Memory B cell (primary cell): Measurements from ENCODE around the gene PTPRN2.

ENCODE experiments used
- ATAC-seq: fragments of 150-1000 bp; cut with Tn5 transposase; 2 replicates; pipeline ENCODE4 v1.10.0; 2021; ENCODE audit warnings: low read depth, mild to moderate bottlenecking, moderate library complexity
- DNase-seq, 2 donors: peaks; one replicate each; pipeline ENCODE4 v3.0.0; 2022; ENCODE audit warnings: low spot score in 2 of 2
- H3K27ac Mint-ChIP-seq: one replicate; pipeline ENCODE4 v1.8.0; 2022; ENCODE audit warnings: mild to moderate bottlenecking, moderate library complexity, mixed read lengths
- H3K27me3 Mint-ChIP-seq: one replicate; pipeline ENCODE4 v1.8.0; 2022; ENCODE audit warnings: mixed read lengths
- H3K36me3 Mint-ChIP-seq: one replicate; pipeline ENCODE4 v1.8.0; 2022; ENCODE audit warnings: mild to moderate bottlenecking, mixed read lengths
- H3K4me1 Mint-ChIP-seq: one replicate; pipeline ENCODE4 v1.8.0; 2022; ENCODE audit warnings: mixed read lengths
- H3K4me3 Mint-ChIP-seq: one replicate; pipeline ENCODE4 v1.8.0; 2022; ENCODE audit warnings: mild to moderate bottlenecking, moderate library complexity, mixed read lengths
- H3K9me3 Mint-ChIP-seq: one replicate; pipeline ENCODE4 v1.8.0; 2022; ENCODE audit warnings: mixed read lengths

The PTPRN2 gene

DNA sequence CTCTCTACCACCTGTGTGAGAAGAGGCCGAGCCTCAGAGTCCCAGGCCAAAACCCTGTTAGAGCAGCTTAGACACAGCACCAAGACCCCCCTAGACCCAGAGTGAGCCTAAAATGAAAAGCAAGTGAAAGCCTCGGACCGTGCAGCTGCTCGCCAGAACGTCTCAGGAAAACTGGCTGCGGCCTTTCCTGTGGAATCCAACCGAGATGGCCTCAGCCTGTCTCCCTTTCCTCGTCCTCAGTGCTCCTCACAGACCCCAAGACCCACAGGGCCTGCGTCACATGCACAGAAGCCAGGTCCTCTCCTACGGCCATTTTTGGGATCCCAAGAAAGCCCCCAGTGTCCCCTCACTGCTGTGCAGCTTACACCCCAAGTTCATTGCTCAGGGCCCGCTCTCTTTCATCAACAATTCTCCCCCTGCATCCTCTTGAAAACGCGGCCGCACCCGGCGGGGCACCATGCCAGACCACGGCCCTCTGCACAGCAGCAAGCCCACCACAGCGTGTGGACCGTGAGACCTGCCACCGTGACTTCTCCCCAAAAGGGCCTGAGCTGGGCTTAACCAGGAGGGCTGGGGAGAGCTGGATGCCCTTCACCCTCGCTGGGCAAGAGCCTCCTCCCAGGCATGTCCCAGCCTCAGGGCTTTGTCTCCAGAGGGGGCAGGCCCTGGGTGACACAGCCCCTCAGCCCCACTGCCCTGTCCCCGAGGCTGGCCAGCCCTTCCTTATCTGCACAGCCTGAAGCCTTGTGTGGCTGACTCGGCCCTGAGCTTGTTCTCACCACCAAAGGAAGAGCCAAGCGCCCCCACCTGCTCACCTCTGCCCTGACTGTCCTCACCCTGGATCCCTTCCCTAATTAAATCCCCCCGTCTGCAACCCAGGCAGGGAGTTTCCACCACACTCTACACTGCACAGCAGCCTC is 142.9 kb downstream of the PTPRN2 start:
- peaks cover 3% of the 10 kb centered on the region for H3K27me3 Mint-ChIP-seq
- peaks cover 12% of the 10 kb centered on the region for H3K4me1 Mint-ChIP-seq
- H3K27ac Mint-ChIP-seq = no peak overlapping the region

DNA sequence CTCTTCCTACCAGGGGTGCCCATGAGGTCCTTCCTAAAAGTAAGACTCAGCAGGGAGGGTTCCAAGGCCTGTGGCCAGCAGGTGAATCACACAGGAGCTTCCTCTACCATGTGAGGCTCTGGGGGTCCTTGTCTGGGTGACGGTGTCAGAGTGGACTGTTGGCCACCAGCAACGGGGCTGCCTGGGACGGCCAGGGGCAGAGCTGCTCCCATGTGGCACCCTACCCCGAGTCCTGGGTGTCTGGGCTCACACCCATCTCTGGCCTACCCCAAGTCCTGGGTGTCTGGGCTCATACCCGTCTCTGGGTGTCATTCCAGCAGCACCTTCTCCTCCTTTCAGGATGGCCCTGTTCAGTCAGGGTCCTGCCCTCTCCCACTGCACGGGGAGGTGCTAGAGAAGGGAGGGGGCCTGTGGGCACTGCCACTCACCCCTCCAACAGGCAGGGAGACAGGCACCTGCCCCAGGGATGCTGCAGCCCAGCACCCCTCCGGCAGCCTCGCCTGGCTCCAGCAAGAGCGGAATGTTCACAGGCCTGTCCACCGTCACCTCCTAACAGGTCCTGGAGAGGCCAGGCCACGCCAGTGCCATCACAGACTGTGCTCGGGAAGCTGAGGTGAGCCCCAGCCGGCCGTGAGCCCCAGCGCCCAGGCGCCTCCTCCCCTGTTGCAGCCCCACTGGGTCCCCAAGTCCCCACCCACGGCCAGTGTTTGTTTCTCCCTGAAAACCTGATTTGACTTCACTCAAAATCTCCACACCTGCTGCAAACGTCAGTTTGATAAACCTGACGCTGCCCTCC is 143.7 kb downstream of the PTPRN2 start:
- ATAC-seq = no peak
- DNase-seq = no peak
- H3K9me3 Mint-ChIP-seq = peaks cover 17% of the 10 kb centered on the region
- H3K36me3 Mint-ChIP-seq = no peaks in the 10 kb centered on the region
- H3K4me1 Mint-ChIP-seq = peaks cover 12% of the 10 kb centered on the region
- H3K27me3 Mint-ChIP-seq = peaks cover 3% of the 10 kb centered on the region
- no peak overlapping the region for H3K4me3 Mint-ChIP-seq
- H3K27ac Mint-ChIP-seq = no peak overlapping the region

More for the DNA sequence above, 142.9 kb downstream of the PTPRN2 start:
- Mint-ChIP-seq H3K4me3 (no peak overlapping the region), H3K36me3 (no peaks in the 10 kb centered on the region), H3K9me3 (peaks cover 17% of the 10 kb centered on the region)
- ATAC-seq = no peak
- DNase-seq = no peak

GRCh38 chr7:158443014-158443687 is 144.5 kb downstream of the PTPRN2 start:
- Mint-ChIP-seq H3K27me3 (peaks cover 3% of the 10 kb centered on the region), H3K36me3 (no peaks in the 10 kb centered on the region), H3K27ac (no peak overlapping the region), H3K4me3 (no peak overlapping the region), H3K4me1 (peaks cover 12% of the 10 kb centered on the region), H3K9me3 (peaks cover 17% of the 10 kb centered on the region)
- no peak for ATAC-seq
- no peak for DNase-seq

DNA sequence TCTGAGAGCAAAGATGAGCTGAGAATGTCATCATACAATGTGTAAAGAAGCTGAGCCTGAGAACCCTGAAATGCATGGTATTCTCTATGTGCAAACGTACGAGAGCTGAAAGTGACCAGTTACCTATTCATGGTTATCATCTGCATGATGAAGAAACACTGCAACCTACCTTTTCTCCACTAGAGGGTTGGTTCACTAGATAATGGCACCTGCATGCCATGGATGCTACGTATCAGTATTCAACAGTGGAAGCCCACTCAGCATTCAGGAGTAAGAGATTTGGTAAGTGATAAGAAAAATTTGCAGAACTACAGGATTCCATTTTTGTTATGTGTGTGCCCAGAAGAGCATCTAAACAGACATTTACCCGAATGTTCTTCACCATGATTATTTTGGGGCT is 145.4 kb downstream of the PTPRN2 start:
- DNase-seq (no peak), ATAC-seq (no peak)
- H3K4me3 Mint-ChIP-seq = no peak overlapping the region
- no peak overlapping the region for H3K27ac Mint-ChIP-seq
- H3K4me1 Mint-ChIP-seq = peaks cover 12% of the 10 kb centered on the region
- peaks cover 17% of the 10 kb centered on the region for H3K9me3 Mint-ChIP-seq
- no peaks in the 10 kb centered on the region for H3K36me3 Mint-ChIP-seq
- peaks cover 4% of the 10 kb centered on the region for H3K27me3 Mint-ChIP-seq

GRCh38 chr7:158439035-158439434 is 148.6 kb downstream of the PTPRN2 start:
- no peak overlapping the region for H3K4me3 Mint-ChIP-seq
- DNase-seq (no peak), ATAC-seq (no peak)
- peaks cover 17% of the 10 kb centered on the region for H3K9me3 Mint-ChIP-seq
- H3K27ac Mint-ChIP-seq = no peak overlapping the region
- H3K4me1 Mint-ChIP-seq = peaks cover 12% of the 10 kb centered on the region
- peaks cover 7% of the 10 kb centered on the region for H3K27me3 Mint-ChIP-seq
- no peaks in the 10 kb centered on the region for H3K36me3 Mint-ChIP-seq

DNA sequence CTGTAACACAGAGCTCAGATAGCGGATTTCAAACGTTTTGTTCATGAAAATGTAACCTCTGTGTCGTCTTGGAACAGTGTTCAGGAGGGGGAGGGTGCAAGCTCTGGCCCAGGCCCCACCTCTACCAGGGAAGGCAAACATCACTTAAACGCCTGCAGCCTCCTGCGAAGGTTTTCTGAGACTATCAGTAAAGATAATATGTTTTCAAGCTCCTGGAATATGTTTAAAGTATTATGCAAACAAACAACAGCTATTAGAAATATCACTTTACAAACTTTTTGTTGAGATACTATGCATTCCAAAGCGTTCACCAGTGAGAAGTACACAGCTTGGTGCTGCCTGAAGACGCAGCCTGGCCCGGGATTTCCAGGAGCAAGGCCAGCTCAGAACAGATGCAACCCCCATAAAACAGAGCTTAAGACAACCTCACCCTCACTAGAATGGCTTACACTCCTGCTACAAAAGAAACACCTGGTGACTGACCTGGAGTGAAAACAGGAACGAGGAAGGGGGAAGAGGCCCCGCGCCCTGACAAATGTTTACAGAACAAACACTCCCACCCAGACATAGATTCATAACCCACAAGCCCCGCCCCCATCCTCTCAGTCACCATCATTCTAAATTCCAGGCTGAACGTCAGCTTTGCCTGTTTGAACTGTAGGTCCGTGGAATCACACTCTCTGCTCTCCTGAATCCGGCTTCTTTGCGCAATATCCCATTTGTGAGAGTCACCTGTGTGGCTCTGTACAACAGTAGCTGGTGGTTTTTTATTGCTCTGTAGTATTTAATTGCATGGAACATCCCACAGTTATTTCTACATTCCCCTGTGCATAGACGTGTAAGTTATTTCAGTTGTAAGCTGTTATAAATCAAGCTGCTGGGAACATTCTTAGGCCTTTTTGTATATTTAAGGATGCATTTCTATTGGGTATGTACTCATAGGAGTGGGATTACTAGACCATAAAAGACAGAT is 155.0 kb downstream of the PTPRN2 start:
- H3K9me3 Mint-ChIP-seq = no peaks in the 10 kb centered on the region
- DNase-seq (no peak), ATAC-seq (no peak)
- no peaks in the 10 kb centered on the region for H3K36me3 Mint-ChIP-seq
- H3K4me3 Mint-ChIP-seq = no peak overlapping the region
- H3K27ac Mint-ChIP-seq = no peak overlapping the region
- H3K4me1 Mint-ChIP-seq = peaks cover 2% of the 10 kb centered on the region
- peaks cover 9% of the 10 kb centered on the region for H3K27me3 Mint-ChIP-seq

DNA sequence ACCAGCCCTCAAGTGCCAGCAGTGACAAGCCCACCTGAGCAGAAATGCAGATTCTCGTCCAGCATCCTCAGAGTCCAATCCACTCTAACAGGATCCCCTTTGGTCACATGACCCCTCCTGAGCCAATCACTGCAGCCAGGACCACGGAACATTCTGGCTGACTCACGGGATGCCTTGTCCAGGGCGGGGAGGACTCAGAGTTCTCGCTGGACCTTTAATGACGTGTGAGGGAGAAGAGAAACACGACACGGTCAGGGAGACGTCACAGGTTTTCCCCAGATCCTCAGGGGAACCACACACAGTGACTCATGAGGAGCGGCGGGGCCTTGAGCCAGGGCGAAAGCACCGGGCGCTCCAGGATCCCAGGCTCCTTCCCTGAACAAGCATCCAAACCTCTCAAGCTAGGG is 155.7 kb downstream of the PTPRN2 start:
- Mint-ChIP-seq H3K27ac (no peak overlapping the region), H3K4me1 (peaks cover 2% of the 10 kb centered on the region), H3K36me3 (no peaks in the 10 kb centered on the region), H3K4me3 (no peak overlapping the region), H3K9me3 (no peaks in the 10 kb centered on the region), H3K27me3 (peaks cover 5% of the 10 kb centered on the region)
- ATAC-seq = no peak
- DNase-seq = no peak

DNA sequence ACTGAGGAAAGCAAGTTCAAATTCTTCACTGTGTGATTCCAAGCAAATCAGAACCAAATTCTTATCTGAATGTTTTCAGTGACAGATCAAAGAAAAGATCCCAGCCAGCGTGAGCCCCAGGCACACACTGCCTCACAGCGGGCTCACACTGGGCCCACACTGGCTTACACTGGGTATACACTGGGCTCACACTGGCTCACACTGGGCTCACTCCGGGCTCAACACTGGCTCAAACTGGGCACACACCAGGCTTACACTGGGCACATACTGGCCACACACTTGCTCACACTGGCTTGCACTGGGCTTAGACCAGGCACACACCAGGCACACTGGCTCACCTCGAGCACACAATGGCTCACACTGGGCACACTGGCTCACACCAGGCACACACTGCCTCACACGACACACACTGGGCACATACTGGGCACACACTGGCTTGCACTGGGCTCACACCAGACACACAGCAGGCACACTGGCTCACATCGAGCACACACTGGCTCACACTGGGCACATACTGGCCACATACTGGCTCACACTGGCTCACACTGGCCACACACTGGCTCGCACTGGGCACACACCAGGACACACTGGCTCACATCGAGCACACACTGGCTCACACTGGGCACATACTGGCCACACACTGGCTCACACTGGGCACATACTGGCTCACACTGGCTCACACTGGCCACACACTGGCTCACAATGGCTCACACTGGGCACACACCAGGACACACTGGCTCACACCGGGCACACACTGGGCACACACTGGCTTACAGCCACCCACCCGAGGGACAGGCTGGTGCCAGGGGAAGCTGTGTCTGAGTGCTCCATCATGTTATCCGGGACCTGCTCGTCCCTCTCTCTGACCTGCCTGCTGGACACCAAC is 156.3 kb downstream of the PTPRN2 start:
- no peaks in the 10 kb centered on the region for H3K36me3 Mint-ChIP-seq
- peaks cover 2% of the 10 kb centered on the region for H3K4me1 Mint-ChIP-seq
- H3K27me3 Mint-ChIP-seq = peaks cover 5% of the 10 kb centered on the region
- no peak for DNase-seq
- no peak for ATAC-seq
- no peaks in the 10 kb centered on the region for H3K9me3 Mint-ChIP-seq
- no peak overlapping the region for H3K4me3 Mint-ChIP-seq
- H3K27ac Mint-ChIP-seq = no peak overlapping the region

DNA sequence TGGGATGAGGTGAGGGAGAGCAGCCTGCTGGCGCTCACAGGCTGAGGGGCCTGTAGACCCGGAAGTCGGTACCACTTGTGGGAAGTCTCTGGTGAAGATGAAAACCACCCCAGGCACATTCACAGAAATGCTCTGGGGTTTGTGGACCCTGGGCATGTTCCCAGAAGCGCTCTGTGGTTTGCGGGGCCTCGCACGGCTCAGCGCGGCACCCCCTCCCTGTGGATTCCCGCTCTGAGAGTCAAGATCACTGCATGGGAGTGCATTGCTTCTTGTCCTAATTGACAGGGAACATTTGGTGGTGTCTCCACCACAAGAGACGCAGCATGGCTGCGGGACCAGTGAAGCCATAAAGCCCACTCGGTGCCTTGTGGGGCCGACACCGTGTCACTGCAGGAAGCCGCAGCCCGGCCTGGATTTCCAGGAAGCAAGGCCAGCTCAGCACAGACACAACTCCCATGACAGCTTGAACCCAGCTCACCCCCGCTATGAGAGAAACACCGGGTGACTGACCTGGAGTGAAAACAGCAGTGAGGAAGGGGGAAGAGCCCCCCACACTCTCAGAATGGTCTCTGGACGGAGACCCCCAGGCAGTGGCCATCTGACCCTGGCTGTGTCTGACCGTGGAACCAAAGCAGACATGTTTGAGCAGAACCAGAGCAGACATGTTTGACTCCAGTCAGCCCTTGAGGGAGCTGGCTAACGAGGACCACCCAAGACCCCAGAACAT is 157.2 kb downstream of the PTPRN2 start:
- H3K4me3 Mint-ChIP-seq = no peak overlapping the region
- H3K9me3 Mint-ChIP-seq = no peaks in the 10 kb centered on the region
- H3K27ac Mint-ChIP-seq = no peak overlapping the region
- peaks cover 2% of the 10 kb centered on the region for H3K4me1 Mint-ChIP-seq
- H3K36me3 Mint-ChIP-seq = no peaks in the 10 kb centered on the region
- H3K27me3 Mint-ChIP-seq = peaks cover 2% of the 10 kb centered on the region
- DNase-seq (no peak), ATAC-seq (no peak)

DNA sequence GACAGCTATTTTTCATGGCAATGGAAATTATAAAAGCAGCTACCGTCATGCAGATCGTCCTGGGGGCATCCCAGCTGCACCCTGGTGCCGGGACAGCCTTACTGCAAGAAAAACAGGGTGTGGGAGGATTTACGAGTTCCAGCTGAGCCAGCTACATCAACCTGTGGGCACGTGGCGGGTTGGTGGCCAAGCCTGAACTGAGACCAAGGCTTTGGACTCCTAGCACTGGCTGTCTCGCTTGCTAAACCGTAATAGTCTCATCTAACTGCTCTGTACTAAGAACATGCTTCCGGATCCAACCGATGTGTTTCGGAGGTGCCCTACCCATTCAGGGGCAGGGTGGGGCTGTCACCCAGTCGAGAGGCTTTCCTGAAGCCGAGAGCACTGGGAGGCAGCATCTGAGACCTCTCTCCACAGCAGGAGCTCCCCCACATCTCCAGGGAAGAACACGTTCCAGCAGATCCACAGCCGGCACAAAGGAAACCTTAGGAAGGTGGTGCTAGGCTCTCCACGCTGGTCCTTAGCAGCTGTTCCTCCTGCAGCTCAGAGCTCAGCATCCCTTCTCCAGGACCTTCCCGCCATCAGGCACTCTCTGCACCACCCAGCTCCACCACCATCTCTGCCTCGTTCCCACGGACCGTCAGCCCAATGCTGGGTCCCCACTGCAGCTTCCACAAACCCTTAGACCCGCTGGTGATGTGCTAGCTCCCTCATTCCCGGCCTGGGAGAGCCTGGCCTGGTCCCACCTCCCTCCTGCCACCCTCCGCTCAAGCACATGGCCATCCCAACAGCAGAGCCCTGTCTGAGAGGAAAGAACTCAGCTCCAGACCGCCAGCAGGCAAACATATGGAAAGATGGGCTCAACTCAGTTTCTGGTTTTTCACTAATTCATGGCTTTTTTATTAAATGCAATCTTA is 158.5 kb downstream of the PTPRN2 start:
- Mint-ChIP-seq H3K4me1 (peaks cover 2% of the 10 kb centered on the region), H3K27me3 (peaks cover 2% of the 10 kb centered on the region), H3K27ac (no peak overlapping the region), H3K9me3 (no peaks in the 10 kb centered on the region), H3K4me3 (no peak overlapping the region), H3K36me3 (no peaks in the 10 kb centered on the region)
- ATAC-seq = no peak
- DNase-seq = no peak

GRCh38 chr7:158428131-158428836 is 159.3 kb downstream of the PTPRN2 start:
- H3K9me3 Mint-ChIP-seq = no peaks in the 10 kb centered on the region
- peaks cover 2% of the 10 kb centered on the region for H3K4me1 Mint-ChIP-seq
- no peak overlapping the region for H3K27ac Mint-ChIP-seq
- ATAC-seq (no peak), DNase-seq (no peak)
- no peaks in the 10 kb centered on the region for H3K36me3 Mint-ChIP-seq
- no peak overlapping the region for H3K4me3 Mint-ChIP-seq
- H3K27me3 Mint-ChIP-seq = peaks cover 2% of the 10 kb centered on the region
